ENCODE measurements around the gene P3H2.

The P3H2 gene

DNA sequence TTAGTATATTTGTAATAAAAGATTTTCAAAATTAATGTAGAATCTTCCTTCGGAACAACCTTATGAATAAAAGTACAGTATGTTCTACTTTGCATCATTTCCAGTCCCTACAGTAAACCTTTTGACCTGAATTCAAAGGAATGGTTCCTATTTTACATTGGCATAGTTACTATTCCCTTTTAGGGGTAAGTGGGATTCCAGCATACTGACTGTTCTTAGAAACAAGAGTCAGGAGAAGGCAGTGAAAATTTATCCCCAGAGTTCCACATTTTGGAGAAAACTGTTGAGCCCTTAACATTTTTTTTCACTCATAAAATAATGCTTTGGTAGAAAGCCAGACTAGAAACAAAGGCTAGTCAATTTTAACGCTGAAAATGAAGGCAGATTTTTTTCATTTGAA lies 78.1 kb downstream of the P3H2 start:
- no peak overlapping the region for H3K4me3 ChIP-seq (ENCODE audit: low read depth, low read length)

DNA sequence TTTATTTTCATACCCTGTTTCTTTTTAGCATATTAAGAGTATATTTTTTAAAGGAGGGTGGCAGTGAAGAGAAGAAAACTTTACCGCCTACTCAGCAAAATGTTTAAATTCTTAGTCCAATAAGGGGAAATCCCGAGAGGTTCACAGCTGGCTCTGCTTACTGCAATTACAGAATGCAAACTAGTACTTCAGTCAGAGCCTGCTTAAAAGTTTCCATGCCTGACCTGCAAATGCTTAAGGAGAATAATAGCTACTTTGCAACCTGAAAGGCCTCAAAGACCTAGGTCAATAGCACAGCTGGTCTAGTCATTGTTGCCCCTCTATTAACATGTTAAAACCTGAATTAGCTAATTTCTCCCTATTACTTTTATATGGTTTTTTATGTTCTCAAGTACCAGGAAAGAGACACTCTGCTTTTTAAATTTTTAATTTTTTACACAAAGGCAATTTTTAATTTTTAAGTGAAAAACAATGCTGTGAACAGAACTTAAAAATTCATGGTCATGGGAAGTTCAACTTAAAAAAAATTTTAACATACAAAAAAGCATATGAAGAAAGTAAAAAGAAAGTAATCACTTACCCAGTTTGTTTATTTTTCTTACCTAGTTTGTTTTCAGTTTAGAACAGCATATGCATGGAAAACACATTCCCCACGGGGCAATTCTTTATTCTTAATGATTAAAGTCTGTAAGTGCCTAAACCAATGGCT lies 79.2 kb downstream of the P3H2 start:
- no peak for TF ChIP-seq CTCF (IDR thresholded peaks at IDR 0.05; ENCODE audit: borderline replicate concordance, insufficient read depth, low read depth, low read length)
- H3K4me3 ChIP-seq (ENCODE audit: low read depth, low read length), result no peak overlapping the region

More for the DNA sequence above, 78.1 kb downstream of the P3H2 start:
- TF ChIP-seq CTCF (IDR thresholded peaks at IDR 0.05; ENCODE audit: borderline replicate concordance, insufficient read depth, low read depth, low read length), result no peak

- H3K4me3 ChIP-seq (ENCODE audit: low read depth, low read length), result no peak overlapping the region
- no peak for TF ChIP-seq CTCF (IDR thresholded peaks at IDR 0.05; ENCODE audit: borderline replicate concordance, insufficient read depth, low read depth, low read length)
Measured at GRCh38 chr3:190040145-190040544, 80.6 kb downstream of the P3H2 start.

GRCh38 chr3:190038050-190038933 lies 82.4 kb downstream of the P3H2 start:
- H3K4me3 ChIP-seq (ENCODE audit: low read depth, low read length), result no peak overlapping the region
- TF ChIP-seq CTCF (IDR thresholded peaks at IDR 0.05; ENCODE audit: borderline replicate concordance, insufficient read depth, low read depth, low read length), result no peak

DNA sequence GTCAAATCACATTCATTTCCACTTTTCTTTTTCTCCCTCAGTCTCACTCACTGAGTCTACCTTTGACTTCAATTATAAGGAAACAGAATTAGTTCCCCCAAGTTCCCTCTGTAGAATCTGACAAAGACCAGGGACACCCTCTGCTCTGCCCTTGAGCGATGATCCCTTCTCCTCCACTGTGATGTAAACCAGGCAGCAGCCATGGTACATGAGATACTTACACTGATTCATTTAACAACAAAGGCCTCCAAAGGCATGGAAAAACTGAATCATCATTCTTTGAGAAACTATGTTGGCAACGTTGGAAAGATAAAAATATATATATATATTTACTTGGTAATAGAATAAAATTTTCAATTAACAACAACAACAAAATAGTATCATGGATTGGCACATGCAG lies 84.1 kb downstream of the P3H2 start:
- H3K4me3 ChIP-seq (ENCODE audit: low read depth, low read length), result no peak overlapping the region
- TF ChIP-seq CTCF (IDR thresholded peaks at IDR 0.05; ENCODE audit: borderline replicate concordance, insufficient read depth, low read depth, low read length), result no peak

- H3K4me3 ChIP-seq (ENCODE audit: low read depth, low read length), result no peak overlapping the region
- no peak for TF ChIP-seq CTCF (IDR thresholded peaks at IDR 0.05; ENCODE audit: borderline replicate concordance, insufficient read depth, low read depth, low read length)
Measured at GRCh38 chr3:190034446-190034845, 86.3 kb downstream of the P3H2 start.
